ENCODE measurements around the gene TRIM43B.
"Not testable (repeated sequence)": the region's sequence is repeated elsewhere in the genome, so short reads cannot be mapped to it uniquely, and the experiment has no call there.

TRIM43B gene

GRCh38 chr2:95484654-95485053 lies at the start of gene TRIM43B:
TRIM43B (minus strand) TSS chr2:95484754; CDS start chr2:95482714, 2,040 bp downstream.
- not testable (repeated sequence) for DNase-seq (ENCODE audit: low read depth in 3 of 3)

- DNase-seq (ENCODE audit: low read depth in 3 of 3): no peak
Observed at GRCh38 chr2:95531254-95531771, 46.8 kb upstream of the TRIM43B start.

- peak; percentile 14 to 55 (median 25) for DNase-seq (ENCODE audit: low read depth in 3 of 3)
Observed at GRCh38 chr2:95530734-95531133, 46.2 kb upstream of the TRIM43B start.

- peak in 2 of 3 donors; percentile 38 to 41 for DNase-seq (ENCODE audit: low read depth in 3 of 3)
Observed at GRCh38 chr2:95526360-95527341, 42.1 kb upstream of the TRIM43B start.

GRCh38 chr2:95525294-95526035 lies 40.9 kb upstream of the TRIM43B start:
- no peak for DNase-seq (ENCODE audit: low read depth in 3 of 3)

GRCh38 chr2:95524195-95524594 lies 39.6 kb upstream of the TRIM43B start:
- DNase-seq (ENCODE audit: low read depth in 3 of 3): no peak

GRCh38 chr2:95514718-95515117 lies 30.2 kb upstream of the TRIM43B start:
- DNase-seq (ENCODE audit: low read depth in 3 of 3): no peak

GRCh38 chr2:95514226-95514625 lies 29.7 kb upstream of the TRIM43B start:
- DNase-seq (ENCODE audit: low read depth in 3 of 3): not testable (repeated sequence)

GRCh38 chr2:95509408-95509807 lies 24.9 kb upstream of the TRIM43B start:
- DNase-seq (ENCODE audit: low read depth in 3 of 3): no peak

GRCh38 chr2:95505222-95505621 lies 20.7 kb upstream of the TRIM43B start:
- DNase-seq (ENCODE audit: low read depth in 3 of 3): no peak

- no peak for DNase-seq (ENCODE audit: low read depth in 3 of 3)
Observed at GRCh38 chr2:95500854-95501253, 16.3 kb upstream of the TRIM43B start.

- DNase-seq (ENCODE audit: low read depth in 3 of 3): not testable (repeated sequence)
Observed at GRCh38 chr2:95492076-95492475, 7.5 kb upstream of the TRIM43B start.

GRCh38 chr2:95475025-95475424 lies 9.5 kb downstream of the TRIM43B start:
- not testable (repeated sequence) for DNase-seq (ENCODE audit: low read depth in 3 of 3)

- not testable (repeated sequence) for DNase-seq (ENCODE audit: low read depth in 3 of 3)
Observed at GRCh38 chr2:95467984-95468383, 16.6 kb downstream of the TRIM43B start.

GRCh38 chr2:95466572-95466971 lies 18.0 kb downstream of the TRIM43B start:
- not testable (repeated sequence) for DNase-seq (ENCODE audit: low read depth in 3 of 3)

- not testable (repeated sequence) for DNase-seq (ENCODE audit: low read depth in 3 of 3)
Observed at GRCh38 chr2:95463292-95463691, 21.3 kb downstream of the TRIM43B start.

GRCh38 chr2:95445317-95445716 lies 39.2 kb downstream of the TRIM43B start:
- not testable (repeated sequence) for DNase-seq (ENCODE audit: low read depth in 3 of 3)

- DNase-seq (ENCODE audit: low read depth in 3 of 3): not testable (repeated sequence)
Observed at GRCh38 chr2:95442474-95443099, 42.0 kb downstream of the TRIM43B start.

- DNase-seq (ENCODE audit: low read depth in 3 of 3): not testable (repeated sequence)
Observed at GRCh38 chr2:95435872-95436209, 48.7 kb downstream of the TRIM43B start.

GRCh38 chr2:95435162-95435871 lies 49.2 kb downstream of the TRIM43B start:
- DNase-seq (ENCODE audit: low read depth in 3 of 3): not testable (repeated sequence)

GRCh38 chr2:95434507-95435076 lies 50.0 kb downstream of the TRIM43B start:
- not testable (repeated sequence) for DNase-seq (ENCODE audit: low read depth in 3 of 3)
